Hematopoietic multipotent progenitor cell treated with erythropoietin and hydrocortisone succinate and interleukin-3 and kit ligand, for 17 days (in vitro differentiated cells): Measurements from ENCODE around the gene NELL2.

Experiments used
- DNase-seq: peaks from one replicate; pipeline ENCODE4 v3.0.0-alpha.2; 2015; ENCODE audit warnings: low spot score

NELL2 gene

DNA sequence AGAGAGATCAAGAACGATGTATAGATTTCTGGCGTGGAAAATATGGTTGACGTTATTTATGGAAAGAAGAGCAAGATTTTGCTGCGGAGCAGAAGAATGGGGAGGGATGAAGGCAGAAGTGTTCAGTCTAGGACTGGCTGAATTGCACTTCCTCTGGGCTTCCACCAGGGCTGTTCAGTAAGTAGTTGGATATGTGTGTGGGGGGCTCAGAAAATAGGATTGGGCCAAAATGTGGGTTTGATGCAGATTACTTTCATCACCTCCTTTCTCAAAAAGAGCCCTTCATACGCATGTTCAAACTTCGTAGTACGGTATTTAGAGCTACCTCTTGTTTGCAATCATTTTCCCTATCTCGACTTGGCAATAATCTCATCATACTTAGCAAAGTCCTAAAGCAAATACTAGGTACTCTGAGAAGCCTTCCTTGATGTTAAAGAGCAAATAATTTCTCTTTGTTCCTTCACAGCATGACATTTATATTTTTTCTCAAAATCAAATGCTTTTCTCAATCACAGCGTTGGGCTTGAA, 349.4 kb downstream of the NELL2 start:
- DNase-seq = no peak

GRCh38 chr12:44525806-44526654, 350.1 kb downstream of the NELL2 start:
- DNase-seq = no peak

DNA sequence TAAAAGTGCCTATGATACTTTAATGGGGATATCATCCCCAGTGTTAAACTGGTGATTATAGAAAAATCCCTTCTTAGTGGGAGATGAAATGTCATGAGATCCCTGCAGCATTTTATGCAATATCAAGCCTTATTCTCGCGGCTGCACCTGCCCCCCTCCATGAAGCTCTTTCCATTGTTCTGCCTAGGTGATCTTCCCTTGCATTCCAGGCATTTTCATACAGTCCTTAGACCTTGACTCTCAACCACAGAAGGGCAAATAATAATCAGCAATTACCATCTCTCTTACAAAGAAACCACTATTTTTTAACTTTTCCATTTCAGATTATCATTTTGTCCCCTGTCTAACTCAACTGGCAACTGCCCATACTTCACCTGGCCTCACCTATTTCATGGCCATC, 352.3 kb downstream of the NELL2 start:
- no peak for DNase-seq

- no peak for DNase-seq
These were observed 354.4 kb downstream of the NELL2 start for GRCh38 chr12:44521702-44522101.

GRCh38 chr12:44519931-44520330, 356.2 kb downstream of the NELL2 start:
- no peak for DNase-seq

GRCh38 chr12:44511289-44511688, 364.8 kb downstream of the NELL2 start:
- DNase-seq = no peak

GRCh38 chr12:44510510-44510909, 365.6 kb downstream of the NELL2 start:
- no peak for DNase-seq

DNA sequence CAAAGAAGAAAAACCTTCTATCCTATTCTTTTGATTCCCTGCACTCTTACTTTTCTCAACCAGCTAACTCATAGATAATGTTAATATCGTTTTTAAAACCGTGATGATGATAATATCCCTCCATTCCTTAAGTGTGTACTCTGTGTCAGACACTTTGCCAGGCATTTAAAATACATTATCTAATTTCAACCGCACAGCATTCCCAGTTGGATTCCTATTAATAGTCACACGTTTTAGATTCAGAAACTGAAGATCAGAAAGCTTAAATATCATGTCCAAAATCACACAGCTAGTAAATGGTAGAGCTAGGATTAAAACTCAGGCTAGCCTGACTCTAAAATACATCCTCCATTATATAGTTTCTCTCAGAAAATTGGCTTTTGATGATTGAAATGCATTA, 366.0 kb downstream of the NELL2 start:
- no peak for DNase-seq

- no peak for DNase-seq
These were observed 366.6 kb downstream of the NELL2 start for GRCh38 chr12:44509471-44509870.

DNA sequence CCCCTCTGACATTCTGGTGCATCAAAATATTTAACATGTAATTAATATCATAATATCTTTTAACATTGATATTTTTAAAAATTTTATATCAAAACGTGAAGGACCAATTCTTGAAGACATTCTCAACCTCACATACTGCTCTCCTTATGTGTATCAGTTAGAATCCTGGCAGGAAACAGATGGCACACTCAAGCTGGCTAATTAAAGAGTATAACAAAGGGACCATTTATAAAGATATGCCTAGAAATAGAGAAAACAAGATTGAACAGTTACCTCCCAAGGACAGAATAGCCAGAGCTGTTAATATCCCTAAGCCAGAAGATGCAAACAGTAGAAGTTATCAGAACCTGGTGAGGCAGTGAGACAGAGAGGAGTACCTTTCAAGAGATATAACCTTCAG, 368.7 kb downstream of the NELL2 start:
- DNase-seq = no peak

- no peak for DNase-seq
These were observed 371.3 kb downstream of the NELL2 start for GRCh38 chr12:44504799-44505198.

- DNase-seq = no peak
These were observed 372.8 kb downstream of the NELL2 start for GRCh38 chr12:44503329-44503728.

DNA sequence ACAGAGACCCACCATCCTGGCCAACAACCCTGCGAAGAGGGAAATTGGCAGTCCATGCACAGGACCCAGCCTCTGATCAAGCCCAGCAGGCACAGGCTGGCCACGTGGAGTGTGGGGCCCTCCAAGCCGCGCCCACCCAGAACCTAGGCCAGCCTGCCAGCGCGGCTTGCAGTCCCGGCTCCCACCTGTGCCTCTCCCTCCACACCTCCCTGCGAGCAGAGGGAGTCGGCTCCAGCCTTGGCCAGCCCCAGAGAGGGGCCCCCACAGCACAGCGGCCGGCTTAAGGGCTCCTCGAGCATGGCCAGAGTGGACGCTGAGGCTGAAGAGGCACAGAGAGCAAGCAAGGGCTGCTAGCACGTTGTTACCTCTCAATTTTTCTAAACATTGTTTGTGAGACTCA, 373.4 kb downstream of the NELL2 start:
- no peak for DNase-seq

- DNase-seq = no peak
These were observed 375.7 kb downstream of the NELL2 start for GRCh38 chr12:44500423-44500822.

DNA sequence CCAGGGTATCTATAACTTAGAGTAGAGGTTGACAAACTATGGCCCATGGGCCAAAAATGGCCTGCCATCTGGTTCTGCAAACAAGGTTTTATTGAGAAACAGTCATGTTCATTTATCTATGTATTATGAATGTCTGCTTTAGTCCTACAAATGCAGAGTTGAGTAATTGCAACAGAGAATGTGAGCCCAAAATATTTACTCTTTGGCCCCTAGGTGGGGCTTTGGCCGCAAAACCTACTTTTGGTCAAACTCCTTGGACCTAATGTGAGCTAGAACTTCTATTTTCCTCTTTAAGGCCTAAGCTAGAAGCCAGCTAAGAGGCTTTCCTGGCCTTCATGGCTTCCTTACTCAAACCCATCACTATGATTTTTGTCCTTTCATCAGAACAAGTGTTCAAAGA, 379.1 kb downstream of the NELL2 start:
- no peak for DNase-seq

DNA sequence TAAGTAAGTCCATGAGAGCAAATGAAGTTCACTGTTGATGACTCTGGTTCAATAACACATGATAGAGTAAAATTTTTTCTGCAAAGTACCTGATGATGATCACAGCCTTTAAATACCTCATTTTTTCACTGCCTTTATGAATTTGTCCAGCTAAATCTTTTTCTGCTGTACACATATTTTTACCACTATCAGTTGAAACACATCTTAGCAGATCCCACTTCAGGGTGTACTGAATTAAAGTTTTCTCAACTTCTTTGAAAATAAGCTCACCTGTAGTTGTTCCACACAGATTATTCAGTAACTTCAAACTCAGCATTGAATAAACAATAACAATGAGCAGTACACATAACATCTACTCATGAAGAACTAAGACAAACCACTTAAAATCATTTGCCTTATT, 385.9 kb downstream of the NELL2 start:
- no peak for DNase-seq

- no peak for DNase-seq
These were observed 387.9 kb downstream of the NELL2 start for GRCh38 chr12:44488180-44488579.

DNA sequence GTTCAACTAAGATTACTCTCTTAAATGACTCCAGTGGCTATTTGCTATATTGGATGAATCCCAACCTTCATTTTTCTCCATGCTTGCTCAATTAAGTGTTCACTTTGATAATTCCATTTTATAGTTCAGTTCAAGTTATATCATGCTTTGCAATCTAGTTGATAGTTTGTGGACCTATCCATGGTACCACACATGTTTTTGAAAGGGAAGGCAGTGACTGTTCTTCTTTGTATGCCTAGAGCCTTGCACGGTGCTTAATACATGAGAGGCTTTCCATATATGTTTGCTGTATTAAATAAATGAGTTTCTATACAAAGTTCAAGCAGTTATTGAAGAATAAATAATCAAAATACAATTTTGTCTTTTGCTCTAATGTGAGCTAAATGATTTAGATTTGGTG, 391.3 kb downstream of the NELL2 start:
- DNase-seq = no peak

DNA sequence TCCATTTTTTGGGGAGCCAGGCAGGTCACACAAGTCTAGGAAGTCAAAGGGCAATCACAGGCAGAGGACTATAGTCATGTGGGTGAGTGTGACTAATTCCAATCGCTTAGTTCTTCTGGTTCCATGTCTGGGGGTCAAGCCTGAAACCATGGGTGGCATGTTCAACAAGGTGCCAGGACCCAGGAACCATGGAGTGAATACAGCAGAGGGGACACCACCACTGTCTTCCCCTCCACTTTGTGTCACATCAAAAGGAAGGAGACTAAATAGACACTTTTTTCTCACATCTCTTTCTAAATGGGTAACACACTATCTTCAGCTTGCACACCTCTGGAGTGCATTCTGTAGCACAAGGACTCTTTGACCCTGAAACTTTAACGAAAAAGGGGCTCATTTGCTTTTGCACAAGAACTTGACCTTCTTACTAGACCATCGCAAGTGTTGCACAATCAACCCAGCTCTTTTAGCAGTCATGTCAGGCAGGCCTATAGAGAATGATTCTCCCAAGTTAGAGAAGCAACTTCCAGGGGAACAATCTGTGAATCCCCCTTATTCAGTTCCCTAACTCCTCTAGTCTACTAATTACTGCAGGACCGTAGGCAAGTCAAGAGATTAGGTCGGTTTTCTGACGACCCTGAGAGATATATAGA, 398.7 kb downstream of the NELL2 start:
- DNase-seq = no peak

DNA sequence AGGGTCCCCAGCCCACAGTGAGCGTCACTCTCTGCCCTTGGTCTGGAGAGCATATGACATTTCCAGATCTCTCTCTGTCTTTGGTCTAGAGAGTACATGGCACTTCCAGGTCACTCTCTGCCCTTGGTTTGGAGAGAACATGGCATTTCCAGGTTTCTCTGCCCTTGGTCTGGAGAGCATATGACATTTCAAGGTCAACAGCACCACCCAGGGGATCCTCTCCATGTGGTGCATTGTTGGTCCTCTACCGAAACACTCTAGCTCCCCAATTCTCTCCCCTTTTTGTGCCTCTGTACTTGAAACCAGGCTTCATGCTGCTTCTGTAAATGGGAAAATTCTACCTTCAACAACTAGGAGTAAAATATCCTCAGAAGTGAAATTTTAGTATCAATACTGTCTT, 399.4 kb downstream of the NELL2 start:
- DNase-seq = no peak

DNA sequence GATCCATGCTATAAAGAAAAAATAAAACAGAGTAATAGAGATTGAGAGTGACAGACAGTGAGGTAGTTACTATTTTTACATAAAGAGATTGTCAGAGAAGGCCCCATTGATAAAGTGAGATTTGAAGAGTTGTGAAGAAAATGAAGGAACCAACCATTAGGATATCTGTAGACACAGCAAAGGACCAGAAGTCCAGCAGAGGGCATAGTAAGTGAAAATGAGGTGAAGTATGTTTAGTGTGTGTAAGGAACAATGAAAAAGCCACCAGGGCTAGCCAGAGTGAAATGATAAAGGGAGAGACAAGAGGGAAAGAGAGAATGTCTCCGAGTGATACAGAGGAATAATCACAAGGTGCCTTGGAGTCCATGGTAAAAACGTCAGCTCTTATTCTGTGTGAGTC, 411.0 kb downstream of the NELL2 start:
- DNase-seq = no peak

- no peak for DNase-seq
These were observed 411.9 kb downstream of the NELL2 start for GRCh38 chr12:44464180-44464579.

GRCh38 chr12:44462729-44463128, 413.4 kb downstream of the NELL2 start:
- DNase-seq = no peak

GRCh38 chr12:44460261-44460660, 415.9 kb downstream of the NELL2 start:
- DNase-seq = no peak
